Measurements from ENCODE around the gene TSKS.

DNA sequence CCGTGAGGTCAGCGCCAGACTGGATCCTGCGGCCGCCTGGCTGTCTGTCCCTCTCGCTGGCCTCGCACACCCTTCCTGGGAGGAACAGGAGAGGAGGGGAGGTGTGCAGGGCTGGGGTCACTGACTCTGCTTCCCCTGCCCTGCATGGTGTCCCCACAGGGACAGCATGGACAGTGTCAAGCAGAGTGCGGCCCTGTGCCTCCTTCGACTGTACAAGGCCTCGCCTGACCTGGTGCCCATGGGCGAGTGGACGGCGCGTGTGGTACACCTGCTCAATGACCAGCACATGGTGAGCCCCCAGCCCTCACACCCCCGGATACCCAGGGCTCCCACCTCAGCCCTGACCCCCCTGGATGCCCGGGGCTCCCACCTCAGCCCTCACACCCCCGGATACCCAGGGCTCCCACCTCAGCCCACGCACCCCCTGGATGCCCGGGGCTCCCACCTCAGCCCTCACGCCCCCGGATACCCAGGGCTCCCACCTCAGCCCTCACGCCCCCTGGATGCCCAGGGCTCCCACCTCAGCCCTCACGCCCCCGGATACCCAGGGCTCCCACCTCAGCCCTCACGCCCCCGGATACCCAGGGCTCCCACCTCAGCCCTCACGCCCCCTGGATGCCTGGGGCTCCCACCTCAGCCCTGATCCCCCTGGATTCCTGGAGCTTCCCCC, 28.8 kb upstream of the TSKS start:
- TF ChIP-seq, protein P1, sequence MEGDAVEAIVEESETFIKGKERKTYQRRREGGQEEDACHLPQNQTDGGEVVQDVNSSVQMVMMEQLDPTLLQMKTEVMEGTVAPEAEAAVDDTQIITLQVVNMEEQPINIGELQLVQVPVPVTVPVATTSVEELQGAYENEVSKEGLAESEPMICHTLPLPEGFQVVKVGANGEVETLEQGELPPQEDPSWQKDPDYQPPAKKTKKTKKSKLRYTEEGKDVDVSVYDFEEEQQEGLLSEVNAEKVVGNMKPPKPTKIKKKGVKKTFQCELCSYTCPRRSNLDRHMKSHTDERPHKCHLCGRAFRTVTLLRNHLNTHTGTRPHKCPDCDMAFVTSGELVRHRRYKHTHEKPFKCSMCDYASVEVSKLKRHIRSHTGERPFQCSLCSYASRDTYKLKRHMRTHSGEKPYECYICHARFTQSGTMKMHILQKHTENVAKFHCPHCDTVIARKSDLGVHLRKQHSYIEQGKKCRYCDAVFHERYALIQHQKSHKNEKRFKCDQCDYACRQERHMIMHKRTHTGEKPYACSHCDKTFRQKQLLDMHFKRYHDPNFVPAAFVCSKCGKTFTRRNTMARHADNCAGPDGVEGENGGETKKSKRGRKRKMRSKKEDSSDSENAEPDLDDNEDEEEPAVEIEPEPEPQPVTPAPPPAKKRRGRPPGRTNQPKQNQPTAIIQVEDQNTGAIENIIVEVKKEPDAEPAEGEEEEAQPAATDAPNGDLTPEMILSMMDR (conservative IDR thresholded peaks at IDR 0.05; ENCODE audit: low read length): no peak
- TF ChIP-seq EZH2phosphoT487 (IDR thresholded peaks at IDR 0.05; ENCODE audit: borderline replicate concordance): no peak

Measured in Loucy (cell line).